Stimulated activated CD4-positive, alpha-beta T cell treated with anti-CD3 and anti-CD28 coated beads, Interleukin-2, amount 100 ng/mL, for 4 hours (primary cell): ENCODE measurements around the gene C14orf180.
"Not testable (repeated sequence)": the region's sequence is repeated elsewhere in the genome, so short reads cannot be mapped to it uniquely, and the experiment has no call there.

ENCODE experiments used
- DNase-seq: peaks from one replicate; pipeline ENCODE4 v3.0.0-alpha.2; 2020; ENCODE audit warnings: low read depth

C14orf180 gene

DNA sequence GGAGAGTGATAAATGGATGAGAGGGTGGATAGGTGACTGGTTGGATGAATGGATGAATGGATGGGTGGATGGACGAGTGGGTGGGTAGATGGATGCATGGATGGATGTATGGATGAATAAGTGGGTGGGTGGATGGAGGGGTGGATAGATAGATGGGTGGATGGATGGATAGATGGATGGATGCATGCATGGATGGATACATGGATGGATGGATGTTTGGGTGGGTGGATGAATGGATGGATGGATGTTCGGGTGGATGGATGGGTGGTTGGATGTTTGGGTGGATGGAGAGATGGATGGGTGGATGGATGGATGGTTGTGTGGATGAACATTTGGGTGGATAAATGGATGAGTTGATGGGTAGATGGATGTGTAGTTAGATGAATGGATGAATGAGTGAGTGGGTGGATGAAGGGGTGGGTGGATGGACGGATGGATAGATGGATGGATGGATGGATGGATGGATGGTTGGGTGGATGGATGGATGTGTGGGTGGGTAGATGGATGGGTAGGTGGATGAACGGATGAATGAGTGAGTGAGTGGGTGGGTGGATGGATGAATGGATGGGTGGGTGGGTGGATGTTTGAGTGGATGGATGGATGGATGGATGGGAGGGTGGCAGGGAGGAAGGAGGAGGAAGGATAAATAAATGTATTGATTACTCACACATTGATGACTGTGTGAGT lies 34.7 kb downstream of the C14orf180 start:
- no peak for DNase-seq

DNA sequence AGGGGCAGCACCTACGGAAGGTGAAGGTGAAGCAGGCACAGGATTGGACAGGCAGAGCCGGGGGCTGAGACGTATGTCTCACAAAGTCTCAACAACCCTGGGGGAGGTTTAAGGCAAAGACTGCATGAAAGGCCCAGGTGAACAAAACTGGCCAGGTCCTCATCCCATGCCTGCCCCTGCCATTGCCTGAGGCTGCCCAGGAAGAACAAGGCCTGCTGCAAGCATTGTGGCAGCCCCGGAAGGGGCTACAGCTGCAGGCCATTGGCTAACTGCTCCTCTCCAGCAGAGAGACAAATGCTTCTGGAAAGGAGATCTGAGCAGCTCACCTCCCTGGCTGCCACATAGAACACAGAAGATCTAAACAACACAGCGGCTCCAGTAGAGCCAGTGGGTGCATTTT lies 45.4 kb downstream of the C14orf180 start:
- DNase-seq = no peak

DNA sequence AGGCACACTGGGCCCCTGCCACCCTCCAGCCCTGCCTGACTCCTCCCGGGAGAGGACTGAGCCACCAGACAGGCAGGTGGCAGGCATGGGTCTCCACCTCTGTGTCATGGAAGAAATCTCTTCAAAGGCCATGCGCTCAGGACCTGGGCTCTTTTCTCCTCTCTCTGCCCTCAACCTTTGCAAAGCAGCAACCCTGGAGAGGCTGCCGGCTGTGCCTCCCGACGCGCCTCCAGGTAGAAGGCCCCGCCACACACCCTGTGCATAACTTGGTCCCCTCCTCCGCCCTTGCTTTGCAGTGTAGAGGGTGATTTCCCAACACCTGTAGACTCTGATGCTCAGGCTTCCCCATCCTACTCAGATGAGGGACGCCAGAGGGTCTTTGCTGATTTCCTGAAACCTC lies 53.2 kb downstream of the C14orf180 start:
- DNase-seq = no peak

DNA sequence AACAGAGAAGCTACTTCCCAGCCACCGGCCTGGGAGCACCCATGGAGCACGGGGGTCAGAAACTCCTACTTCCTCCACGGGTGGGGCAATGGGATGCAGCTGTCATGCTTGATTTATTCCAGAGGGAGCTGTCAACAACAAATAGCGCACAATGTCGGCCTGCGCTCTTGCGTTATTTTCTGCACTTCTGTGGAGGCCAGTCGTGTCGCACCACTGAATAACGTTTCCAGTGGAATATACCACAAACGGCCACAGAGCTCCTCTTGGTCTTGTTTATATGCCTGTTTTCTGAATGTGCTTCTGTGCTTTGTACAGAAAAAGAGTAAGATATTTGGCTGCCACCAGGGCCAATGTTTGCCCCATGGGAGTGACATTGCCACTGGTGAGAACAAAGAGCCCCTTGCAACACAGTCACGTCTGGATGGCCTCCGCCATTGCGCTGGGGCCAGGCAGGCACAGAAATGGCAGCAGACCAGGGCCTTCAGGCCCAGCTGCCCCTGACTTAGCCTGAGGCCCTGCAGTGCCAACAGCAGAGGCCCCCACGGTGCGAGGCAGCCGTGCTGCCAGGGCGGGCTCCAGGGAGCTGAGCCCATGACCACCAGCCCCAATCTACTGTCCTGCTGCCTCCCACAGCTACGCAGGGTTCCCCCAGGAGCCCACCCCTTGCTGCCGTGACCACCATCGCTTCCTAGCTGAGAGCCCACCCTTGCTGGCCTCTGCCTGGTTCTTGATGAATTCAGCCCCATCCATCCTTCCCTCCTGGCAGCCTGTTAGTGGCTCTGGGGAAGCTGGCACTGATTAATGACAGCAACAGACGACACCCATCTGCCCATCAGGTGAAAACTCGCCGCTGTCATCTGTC lies 53.9 kb downstream of the C14orf180 start:
- no peak for DNase-seq

DNA sequence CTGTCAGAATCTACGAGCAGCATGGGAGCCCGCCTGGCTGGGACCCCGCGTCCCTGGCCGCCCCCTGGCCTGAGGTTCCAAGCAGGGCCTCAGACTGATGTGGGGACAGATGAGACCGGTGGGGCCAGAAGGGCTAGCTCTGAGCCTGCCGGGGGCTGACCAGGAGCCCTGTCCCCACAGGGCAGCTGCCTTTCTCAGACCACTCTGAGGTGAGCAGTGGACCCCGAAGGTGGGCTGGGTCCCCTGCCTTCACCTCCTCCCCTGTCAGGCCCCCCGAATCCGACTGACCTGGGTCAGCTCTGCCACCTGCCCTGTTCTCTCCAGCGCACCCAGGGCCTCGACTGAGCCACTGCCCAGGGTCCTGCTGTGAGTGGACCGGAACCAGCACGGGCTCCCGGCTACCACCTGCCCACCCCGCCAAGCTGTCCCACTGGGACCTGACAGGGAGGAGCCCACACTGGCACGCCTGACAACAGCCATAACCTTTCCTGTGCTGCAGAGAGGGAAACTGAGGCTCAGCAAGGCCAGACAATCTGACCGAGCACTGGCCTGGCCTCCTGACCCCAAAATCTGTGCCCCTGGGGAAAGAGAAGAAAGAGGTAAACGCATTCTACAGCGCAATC lies 54.7 kb downstream of the C14orf180 start:
- no peak for DNase-seq

DNA sequence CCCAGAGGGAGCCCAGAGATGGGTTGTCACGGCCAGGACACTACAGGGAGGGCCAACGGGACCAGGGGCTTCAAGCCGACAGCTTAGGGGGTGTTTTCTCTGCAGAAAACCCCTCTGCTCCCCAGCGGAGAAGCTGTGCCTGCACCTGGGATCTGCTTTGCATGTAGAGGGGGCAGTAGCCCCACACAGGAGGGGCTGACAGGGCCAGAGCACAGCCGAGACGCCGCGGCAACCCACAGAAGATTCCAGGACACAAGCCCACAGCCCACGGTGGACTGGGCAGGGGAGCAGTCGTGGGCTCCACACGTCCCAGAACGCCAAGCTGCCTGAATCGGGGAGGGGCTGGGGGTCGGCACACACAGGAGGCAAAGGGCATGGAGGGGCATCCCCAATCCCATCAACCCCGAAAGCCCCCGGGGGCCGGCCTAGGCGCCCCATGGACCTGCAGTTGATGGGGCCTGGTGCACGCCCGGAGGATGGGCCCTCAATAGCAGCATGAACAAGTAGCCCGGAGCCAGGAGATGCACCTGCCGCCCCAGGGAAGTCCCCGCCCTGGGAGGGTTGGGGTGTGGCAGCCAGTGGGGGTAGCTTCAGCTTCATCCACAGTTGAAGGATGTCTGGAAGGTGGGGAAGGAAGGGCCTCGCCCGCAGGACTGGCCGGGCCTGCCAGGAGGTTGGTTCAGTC lies 55.5 kb downstream of the C14orf180 start:
- no peak for DNase-seq

DNA sequence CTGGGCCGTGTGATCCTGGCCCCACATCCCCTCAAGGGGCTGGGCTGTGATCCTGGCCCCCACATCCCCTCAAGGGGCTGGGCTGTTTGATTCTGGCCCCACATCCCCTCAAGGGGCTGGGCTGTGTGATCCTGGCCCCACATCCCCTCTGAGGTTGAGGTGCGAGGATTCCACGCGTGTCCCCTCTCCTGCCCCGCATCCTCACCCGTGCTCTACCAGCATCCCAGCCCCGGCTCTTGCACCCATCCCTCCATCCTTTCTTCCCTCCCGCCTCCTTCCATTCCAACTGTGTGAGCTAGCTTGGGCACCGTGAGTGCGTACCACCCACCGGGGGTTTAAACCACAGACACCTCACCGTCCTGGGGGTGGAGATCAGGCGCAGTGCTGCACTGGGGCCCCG lies 56.2 kb downstream of the C14orf180 start:
- no peak for DNase-seq

DNA sequence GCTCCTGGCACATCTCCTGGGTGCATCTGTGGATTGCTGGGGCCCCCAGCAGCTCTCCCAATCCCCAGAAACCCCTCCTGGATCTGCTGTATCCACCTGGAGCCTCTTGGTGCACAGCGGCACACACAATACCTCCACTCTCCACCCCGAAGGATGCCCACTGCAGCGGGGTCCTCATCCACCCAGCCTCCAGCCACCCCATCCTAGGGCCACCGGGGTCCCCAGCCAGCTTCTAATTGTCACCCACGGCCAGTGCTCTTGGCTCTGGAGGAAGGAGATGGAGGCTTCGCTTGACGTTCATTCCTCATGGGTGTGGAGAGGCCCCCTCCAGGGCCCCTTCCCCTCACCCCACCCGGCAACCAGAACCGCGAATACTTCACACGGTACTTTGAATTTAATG lies 56.6 kb downstream of the C14orf180 start:
- DNase-seq = no peak

DNA sequence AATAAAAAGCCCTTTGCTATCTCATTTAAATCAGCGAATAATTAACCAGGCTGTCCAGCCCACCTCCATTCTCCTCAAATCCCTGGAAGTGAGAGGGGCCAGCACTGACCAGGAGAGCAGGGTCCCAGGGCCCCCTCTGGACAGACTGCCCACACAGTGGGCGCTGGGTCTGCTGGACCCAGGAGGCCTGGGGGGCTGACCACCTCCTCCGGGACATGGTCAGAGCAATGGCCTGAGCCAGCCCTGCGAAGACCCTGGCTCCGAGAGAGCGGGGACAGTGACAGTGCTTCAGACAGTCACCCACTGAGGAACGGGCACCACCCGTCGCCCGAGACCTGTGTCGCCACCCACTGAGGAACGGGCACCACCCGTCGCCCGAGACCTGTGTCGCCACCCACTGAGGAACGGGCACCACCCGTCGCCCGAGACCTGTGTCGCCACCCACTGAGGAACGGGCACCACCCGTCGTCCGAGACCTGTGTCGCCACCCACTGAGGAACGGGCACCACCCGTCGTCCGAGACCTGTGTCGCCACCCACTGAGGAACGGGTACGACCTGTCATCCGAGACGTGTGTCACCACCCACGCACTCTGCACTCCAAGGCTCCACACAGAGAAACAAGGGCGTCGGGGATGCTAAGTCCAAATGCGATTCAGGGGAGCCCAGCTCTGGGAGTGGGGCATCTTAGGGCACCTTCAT lies 57.4 kb downstream of the C14orf180 start:
- DNase-seq = not testable (repeated sequence)

DNA sequence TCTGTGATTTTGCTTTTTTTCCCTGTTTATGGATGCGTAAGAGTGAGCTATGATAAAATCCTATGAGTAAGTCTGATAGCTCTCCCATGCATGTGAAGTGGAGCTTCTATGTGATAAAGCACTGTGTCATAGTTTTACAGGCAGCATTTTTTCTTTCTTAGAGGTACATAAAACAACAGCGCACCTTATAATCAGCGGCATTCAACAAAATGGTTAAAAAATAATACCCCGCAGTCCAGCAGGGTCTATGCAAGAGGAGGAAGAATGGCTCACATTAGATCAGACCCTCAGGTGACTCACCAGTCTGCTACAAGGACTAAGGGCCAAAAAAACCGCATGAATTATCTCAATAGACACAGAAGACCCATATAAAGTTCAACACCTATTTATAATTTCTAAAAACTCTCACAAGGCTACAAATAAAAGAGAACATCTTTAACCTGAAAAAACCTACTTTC lies 58.0 kb downstream of the C14orf180 start:
- no peak for DNase-seq

DNA sequence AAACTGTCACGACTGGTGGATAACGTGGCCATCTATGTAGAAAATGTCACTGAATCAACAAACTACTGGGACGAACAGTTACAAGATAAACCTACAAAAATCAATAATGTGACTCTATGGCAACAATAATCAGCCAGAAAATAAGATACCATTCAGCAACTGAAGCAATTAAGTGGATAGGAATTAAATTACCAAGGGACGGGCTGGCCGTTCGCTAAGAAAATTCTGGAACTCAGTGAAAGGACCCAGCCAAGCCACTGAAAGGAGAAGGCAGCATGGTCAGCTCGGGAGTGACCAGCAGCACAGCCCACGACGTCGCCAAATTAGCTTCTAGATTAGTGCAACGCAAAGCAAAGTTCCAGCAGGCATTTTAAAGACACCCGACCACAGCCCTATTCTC lies 58.6 kb downstream of the C14orf180 start:
- DNase-seq = no peak

DNA sequence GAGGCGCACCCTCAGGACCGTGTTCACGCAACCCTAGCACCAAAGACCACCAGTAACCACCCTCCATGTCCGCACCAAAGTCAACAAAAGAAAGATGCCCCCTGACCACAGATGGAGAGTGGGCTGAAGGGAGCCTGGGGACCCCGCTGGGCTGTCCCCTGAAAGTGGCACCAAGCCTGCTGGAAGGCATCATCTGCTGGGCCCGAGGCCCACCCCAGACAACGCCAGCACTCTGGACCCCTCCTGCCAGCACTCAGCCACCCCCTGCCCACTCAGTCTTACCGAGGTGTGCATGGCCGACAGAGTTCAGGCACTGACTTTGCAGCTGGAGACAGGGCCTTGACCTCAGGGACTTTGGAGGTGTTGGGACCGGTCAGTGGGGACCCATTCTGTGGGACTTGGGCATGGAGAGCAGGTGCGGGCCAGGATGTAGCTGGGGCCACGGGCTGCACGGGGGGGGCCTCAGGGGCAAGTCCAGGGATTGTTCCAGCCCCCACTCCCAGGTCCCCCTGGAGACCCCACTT lies 59.4 kb downstream of the C14orf180 start:
- DNase-seq = no peak

DNA sequence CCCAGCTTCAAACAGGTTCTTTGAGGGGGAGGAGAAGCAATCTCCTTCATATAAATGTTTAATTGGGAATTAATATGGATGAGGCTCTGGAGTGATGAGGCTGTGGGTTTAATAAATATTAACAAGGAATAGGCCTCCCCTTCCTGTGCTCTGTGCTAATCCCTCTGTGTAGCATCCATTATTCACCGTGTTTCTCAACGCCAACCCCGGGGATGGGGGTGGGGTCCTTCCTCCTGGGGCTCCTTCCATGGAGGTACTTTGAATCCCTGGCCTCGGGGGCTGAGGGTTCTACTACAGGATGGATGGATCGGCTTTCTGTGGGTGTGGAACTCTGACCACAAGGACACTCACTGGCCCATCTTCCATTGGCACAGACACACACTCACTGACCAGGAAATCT lies 59.9 kb downstream of the C14orf180 start:
- DNase-seq = no peak
